Measurements from ENCODE around the gene LRRC32. TPM values are rescaled to one million over a fixed set of nuclear protein-coding genes. Genes with fewer than 3 reads are reported as not detected.

Gene LRRC32, protein sequence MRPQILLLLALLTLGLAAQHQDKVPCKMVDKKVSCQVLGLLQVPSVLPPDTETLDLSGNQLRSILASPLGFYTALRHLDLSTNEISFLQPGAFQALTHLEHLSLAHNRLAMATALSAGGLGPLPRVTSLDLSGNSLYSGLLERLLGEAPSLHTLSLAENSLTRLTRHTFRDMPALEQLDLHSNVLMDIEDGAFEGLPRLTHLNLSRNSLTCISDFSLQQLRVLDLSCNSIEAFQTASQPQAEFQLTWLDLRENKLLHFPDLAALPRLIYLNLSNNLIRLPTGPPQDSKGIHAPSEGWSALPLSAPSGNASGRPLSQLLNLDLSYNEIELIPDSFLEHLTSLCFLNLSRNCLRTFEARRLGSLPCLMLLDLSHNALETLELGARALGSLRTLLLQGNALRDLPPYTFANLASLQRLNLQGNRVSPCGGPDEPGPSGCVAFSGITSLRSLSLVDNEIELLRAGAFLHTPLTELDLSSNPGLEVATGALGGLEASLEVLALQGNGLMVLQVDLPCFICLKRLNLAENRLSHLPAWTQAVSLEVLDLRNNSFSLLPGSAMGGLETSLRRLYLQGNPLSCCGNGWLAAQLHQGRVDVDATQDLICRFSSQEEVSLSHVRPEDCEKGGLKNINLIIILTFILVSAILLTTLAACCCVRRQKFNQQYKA
- 0.17 to 0.47 TPM (median 0.24 TPM) in 5 replicates for total RNA-seq (2022; extraction: Qiagen RNA extraction)

GRCh38 chr11:76670485-76671236 is at the start of gene LRRC32:
TSS of gene LRRC32 (minus strand) at chr11:76670747. CDS start at chr11:76665954, 4,793 bp downstream.

Other genes with a start within 250 kb of the LRRC32 start
- gene EMSY, start 225.7 kb downstream of the LRRC32 start, total RNA-seq (2022; extraction: Qiagen RNA extraction), result 8.3 to 13.7 TPM (median 11.3 TPM) in 5 replicates
- 109 to 152 TPM (median 142 TPM) in 5 replicates for gene TSKU, start 112.6 kb upstream of the LRRC32 start, total RNA-seq (2022; extraction: Qiagen RNA extraction)
- gene ACER3, start 190.2 kb upstream of the LRRC32 start, total RNA-seq (2022; extraction: Qiagen RNA extraction), result 13.4 to 20.9 TPM (median 17.2 TPM) in 5 replicates

Measured in A549 treated with Mapracorat at 1 μM for 4 hours (cell line).